NCI-H446 treated with DMSO at 0.1 percent for 48 hours (cell line): Measurements from ENCODE around the gene PRR29.
"Not testable (repeated sequence)": the region's sequence is repeated elsewhere in the genome, so short reads cannot be mapped to it uniquely, and the experiment has no call there.

Experiments
- DNase-seq: peaks from one replicate; lab custom pipeline; 2025; lab: John Stamatoyannopoulos, UW

Gene PRR29

GRCh38 chr17:63997341-63998048 is 656 bp upstream of the PRR29 start:
- no peak for DNase-seq

DNA sequence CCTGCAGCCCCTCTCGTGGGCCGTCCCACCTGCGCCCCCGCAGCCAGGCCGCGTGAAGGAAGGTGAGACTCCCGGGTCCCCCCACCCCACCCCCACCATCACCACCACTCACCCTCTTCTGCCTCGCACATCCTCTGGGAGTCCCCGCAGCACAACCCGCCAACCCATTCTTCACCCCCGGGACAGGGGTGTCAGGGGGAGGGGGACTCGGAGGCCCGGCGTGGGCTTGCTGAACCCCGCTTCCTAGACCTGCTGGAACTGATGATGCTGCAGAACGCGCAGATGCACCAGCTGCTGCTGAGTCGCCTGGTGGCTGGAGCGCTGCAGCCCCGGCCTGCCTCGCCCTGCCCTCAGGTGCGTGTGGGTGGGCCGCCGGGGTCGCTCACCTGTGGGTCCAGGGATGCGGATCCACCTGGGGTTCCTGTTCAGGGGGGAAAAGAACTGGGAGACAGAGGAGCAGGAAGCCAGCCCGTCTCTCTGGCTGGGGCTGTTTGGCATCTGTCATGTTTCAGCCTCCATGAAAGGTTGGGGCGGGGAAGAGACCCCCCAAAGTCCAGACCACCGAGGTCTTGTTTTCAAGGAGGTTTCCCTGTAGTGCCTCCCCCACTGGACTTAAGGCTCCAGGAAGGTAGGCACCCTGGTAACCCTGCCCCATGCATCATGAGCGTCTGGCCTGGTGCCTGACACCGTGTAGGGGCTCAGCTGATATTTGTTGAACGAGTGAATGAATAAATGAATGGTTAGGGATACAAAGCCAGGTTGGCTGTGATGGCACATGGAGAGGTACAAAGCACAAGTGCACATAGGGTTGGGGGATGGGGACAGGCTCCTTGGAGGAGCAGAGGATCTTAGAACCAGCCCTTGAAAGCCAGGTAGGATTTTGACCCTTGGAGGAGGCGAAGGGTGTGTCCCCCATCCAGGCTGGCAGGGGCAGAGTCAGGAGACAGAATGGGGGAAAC is 849 bp downstream of the PRR29 start:
- DNase-seq, result no peak

DNA sequence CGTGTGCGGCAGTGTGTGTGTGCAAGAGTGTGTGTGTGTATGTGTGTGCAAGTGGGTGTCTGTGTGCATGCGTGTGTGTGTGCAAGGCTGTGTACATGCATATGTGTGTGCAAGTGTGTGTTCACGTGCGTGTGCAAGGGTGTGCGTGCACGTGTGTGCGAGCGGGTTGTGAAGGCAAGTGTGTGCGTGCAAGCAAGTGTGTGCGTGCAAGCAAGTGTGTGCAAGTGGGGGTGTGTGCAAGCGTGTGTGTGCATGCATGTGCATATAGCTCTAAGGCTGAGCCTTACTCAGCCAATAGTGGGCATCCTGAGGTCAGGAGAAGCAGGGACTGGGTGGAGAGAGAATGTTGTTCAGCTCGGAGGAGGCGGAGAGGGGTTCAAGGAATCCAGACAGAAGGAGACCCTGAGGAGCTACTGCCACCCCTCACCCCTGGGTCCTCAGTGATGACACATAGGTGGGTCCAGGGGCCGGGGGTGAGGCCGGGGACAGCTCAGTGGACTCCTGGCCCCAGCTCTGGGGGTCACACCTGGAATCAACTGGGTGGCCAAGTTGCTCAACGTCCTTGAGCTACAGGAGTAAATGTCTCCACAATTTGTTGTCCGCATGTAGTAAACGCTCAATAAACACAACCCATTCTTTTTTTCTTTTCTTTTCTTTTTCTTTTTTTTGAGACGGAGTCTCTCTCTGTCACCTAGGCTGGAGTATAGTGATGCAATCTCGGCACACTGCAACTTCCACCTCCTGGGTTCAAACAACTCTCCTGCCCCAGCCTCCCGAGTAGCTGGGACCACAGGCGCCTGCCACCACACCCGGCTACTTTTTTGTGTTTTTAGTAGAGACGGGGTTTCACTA is 1.8 kb downstream of the PRR29 start:
- no peak for DNase-seq

- no peak for DNase-seq
Measured at GRCh38 chr17:64001091-64001579, 3.0 kb downstream of the PRR29 start.

- DNase-seq, result no peak
Measured at GRCh38 chr17:64001763-64002529, 3.8 kb downstream of the PRR29 start.

GRCh38 chr17:64002658-64003525 is 4.7 kb downstream of the PRR29 start:
- DNase-seq, result no peak

GRCh38 chr17:64003526-64004121 is 5.5 kb downstream of the PRR29 start:
- DNase-seq, result no peak

DNA sequence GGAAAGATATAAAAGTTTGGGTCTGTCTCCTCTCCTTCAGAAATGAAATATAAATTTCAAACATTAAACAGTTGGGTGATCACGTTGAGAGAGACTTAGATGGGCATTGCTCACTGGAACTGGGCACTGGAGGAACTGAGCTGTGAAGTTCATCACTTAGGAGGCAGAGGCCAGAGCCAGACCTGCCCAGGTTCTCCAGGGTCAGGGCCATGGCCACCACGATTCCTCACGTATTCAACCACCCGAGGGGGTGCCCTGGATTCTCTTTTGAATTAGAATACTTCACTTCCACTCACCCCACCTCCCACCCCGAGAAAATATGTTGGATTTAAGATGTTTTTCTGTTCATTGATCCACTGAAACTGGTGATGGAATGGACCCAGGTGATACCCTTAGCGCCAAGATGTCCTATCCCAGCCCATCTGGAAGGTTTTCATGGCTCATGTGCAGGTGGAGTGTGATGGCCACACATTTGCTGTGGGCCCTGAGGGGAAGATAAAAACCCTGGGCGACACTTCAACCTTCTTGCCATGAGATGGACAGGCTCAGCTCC is 6.1 kb downstream of the PRR29 start:
- no peak for DNase-seq

DNA sequence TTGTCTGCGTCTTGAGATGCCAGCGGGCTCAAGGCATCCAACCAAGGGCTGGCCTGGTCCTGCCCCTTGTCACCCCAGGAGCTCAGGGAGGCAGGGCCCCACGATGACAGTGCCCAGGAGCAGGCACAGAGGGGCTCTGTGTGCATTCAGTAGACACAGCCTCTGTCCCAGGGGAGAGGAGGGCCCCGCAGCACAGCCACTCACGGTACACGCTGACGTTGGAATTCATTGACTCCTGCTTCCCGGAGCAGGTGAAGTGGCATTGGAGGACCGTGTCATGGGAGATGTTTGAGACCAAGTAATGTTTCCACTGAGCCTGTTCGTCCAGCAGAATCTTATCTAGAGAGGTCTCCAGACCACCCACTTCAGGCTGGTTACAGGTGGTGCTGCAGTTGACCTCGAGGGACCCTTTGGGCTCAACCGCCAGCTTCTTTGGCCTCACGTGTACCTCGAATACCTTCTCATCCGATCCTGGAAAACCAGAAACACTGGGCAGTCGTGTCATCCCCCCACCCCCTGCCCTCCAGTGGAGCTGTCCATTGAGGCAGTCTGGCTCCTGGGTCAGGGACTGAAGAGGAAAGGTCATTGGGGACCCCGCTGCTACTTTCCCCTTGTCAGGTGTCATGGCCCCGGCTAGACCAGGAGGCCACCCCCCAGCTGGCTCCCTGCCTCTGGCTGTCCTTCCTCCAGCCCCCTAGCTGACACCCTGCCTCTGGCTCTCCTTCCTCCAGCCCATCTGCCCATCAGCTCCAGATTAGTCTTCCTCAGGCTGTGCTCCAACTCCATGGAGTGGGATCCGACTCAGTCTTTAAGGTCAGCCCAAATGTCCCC is 7.0 kb downstream of the PRR29 start:
- no peak for DNase-seq

- DNase-seq, result no peak
Measured at GRCh38 chr17:64005734-64006167, 7.6 kb downstream of the PRR29 start.

DNA sequence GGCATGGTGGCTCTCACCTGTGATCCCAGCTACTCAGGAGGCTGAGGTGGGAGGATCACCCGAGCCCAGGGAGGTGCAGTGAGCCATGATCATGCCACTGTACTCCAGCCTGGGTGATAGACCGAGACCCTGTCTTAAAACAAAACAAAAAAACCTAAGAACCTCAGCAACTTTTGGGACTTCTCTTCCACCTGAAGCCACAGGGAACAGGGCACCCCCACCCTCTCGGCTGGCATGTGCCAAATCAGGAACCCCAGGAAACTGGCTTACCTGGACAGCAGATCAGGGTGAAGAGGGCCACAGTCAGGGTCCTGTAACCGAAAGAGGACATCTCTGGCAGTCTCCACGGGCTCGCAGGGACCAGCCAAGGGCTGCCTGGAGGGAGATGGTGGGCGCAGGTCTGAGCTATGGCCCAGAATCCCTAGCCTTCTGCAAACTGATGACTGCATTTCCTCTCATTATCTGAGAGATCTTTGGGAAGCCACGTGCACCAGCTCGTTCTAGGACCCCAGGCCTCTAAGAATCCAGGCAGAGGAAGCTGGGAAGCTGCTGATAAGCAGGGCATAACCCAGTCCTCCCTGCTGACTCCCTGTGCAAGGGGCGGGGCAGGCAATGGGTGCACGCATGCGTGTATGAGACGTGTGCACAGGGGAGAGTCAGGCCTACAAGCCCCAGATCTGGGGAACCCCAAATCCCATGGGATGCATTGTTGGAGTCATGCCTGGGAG is 8.4 kb downstream of the PRR29 start:
- no peak for DNase-seq

GRCh38 chr17:64007089-64007837 is 9.1 kb downstream of the PRR29 start:
- DNase-seq, result not testable (repeated sequence)

GRCh38 chr17:64007838-64008282 is 9.7 kb downstream of the PRR29 start:
- DNase-seq, result no peak

DNA sequence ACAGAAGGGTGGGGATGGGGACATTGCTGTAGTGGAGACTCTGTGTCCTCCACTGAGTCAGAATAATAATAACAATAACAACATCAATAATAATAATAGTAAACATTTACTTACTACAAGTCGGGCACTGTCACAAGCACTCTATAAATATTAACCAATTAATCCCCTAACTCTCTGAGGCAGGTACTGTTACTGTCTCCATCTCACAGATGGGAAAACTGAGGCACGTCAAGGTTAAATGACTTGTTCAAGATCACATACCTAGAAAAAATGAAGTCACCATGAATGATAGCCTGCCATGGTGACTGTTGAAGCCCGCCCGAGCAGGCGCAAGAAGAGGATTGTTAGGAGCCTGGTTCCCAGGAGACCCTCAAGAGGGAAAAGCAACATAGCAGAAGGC is 10.2 kb downstream of the PRR29 start:
- DNase-seq, result no peak

DNA sequence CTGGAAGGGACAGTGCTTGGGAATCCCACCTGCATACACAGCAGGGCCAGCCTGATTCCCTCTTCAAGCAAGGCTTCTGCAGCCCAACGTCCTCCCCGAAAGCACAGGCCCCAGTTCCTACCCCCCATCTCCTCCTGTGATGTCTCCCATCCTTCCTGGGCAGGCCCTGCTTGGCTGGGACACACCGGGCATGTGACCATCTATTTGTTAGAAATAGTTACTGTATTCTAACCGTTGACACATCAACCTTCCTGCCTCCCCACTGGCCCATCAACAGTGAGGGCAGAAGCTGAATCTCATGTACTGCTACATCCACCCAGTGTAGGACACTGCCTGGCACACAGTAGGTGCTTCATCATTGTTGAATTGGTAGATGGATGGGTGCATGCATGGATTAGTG is 10.7 kb downstream of the PRR29 start:
- DNase-seq, result no peak

DNA sequence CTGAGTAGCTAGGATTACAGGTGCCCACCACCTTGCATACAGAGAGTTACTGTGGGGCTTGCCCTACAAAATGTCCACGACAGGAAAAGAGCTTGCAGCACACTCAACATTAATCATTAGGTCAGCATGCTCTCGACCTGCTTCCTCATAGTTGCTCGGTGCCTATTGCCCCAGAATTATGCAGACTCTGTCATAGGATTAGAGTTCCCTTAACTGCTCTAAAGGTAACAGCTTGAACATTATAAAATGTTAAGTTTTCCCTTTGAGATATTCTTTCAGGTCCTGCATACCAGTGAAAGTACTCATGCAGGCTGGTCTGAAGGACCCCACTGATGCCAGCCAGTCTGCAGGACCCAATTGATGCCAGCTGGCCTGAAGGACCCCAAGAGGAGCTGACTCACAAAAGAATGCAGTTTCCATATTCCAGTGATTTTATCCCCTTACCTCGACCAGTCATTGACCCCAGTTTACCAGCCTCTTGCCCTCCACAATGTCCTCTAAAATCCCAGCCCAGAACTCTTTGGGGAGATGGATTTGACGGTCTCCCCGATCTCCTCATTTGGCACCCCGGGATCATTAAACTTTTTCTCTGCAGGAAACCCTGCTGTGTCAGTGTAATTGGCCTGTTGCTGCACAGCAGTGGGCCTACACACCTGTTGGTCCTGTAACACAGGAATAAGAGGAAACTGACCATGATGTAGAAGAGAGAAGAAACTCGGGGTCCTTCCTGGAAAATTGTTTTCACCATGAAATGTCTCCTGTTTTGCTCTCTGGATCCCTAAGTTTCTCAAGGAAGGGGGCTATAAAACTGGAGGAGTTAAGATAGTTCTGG is 11.6 kb downstream of the PRR29 start:
- no peak for DNase-seq
